ENCODE data around the gene INSL3. TPM values are rescaled to one million over a fixed set of nuclear protein-coding genes. Genes with fewer than 3 reads are reported as not detected.

The INSL3 gene
- total RNA-seq, 4 donors from 2014 or later, result 2.7 TPM; not detected in 3

DNA sequence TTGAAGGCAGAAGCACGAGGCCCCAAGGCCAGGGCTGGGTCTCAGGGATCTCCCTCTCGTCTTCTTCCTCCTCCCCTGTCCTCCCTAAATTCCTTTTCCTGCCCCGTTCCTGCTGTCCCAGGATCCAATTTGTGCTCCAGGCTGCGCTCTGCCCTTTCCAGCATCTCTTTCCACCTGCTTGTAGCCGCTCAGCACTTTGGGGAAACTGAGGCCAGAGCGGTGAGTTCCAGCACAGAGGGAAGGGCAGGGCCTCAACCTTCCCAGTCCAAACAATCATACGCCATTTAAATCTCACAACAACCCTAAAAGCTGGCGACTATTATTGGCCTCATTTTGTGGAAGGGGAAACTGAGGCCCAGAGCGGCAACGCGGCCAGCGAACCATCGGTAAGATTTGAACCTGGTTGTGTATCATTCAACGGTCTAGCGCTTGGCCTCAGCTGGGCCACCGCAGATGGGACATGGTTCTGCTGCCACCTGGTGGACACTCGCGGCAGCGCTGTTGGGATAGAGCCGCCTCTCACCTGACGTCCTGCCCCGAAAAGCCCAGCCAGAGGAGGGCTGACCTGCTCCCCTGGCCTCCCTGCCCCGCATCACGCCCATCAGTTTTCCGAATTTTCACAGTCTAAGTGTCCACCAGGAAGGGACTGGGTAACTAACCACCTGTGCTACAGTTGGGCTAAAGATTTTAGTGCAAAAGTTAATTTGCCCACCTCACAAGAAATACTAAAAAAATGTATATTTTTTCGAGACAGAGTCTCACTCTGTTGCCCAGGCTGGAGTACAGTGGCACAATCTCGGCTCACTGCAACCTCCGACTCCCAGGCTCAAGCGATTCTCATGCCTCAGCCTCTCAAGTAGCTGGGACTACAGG, 34.2 kb upstream of the INSL3 start:
- peak; percentile 96 for DNase-seq (ENCODE audit: low spot score)
- ATAC-seq (ENCODE audit: low FRiP score), result peak; percentile 65
- TF ChIP-seq, protein P1, sequence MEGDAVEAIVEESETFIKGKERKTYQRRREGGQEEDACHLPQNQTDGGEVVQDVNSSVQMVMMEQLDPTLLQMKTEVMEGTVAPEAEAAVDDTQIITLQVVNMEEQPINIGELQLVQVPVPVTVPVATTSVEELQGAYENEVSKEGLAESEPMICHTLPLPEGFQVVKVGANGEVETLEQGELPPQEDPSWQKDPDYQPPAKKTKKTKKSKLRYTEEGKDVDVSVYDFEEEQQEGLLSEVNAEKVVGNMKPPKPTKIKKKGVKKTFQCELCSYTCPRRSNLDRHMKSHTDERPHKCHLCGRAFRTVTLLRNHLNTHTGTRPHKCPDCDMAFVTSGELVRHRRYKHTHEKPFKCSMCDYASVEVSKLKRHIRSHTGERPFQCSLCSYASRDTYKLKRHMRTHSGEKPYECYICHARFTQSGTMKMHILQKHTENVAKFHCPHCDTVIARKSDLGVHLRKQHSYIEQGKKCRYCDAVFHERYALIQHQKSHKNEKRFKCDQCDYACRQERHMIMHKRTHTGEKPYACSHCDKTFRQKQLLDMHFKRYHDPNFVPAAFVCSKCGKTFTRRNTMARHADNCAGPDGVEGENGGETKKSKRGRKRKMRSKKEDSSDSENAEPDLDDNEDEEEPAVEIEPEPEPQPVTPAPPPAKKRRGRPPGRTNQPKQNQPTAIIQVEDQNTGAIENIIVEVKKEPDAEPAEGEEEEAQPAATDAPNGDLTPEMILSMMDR (IDR thresholded peaks at IDR 0.05), result peak in 2 of 3 donors; percentile 84 to 87

GRCh38 chr19:17854061-17854460, 32.7 kb upstream of the INSL3 start:
- ATAC-seq (ENCODE audit: low FRiP score), result no peak
- TF ChIP-seq, protein P1 (IDR thresholded peaks at IDR 0.05), result no peak
- DNase-seq (ENCODE audit: low spot score), result no peak

- TF ChIP-seq, protein P1 (IDR thresholded peaks at IDR 0.05), result no peak
- no peak for DNase-seq (ENCODE audit: low spot score)
- ATAC-seq (ENCODE audit: low FRiP score), result no peak
These were observed 27.4 kb upstream of the INSL3 start for GRCh38 chr19:17848595-17849292.

GRCh38 chr19:17847538-17848366, 26.4 kb upstream of the INSL3 start, which contains the start of gene JAK3:
JAK3 (minus strand) TSS chr19:17847982; CDS start chr19:17844417, 3,565 bp downstream.
- DNase-seq (ENCODE audit: low spot score) (no peak), ATAC-seq (ENCODE audit: low FRiP score) (peak; percentile 56)
- TF ChIP-seq, protein P1 (IDR thresholded peaks at IDR 0.05), result no peak

- DNase-seq (ENCODE audit: low spot score), result no peak
- ATAC-seq (ENCODE audit: low FRiP score), result no peak
- TF ChIP-seq, protein P1 (IDR thresholded peaks at IDR 0.05), result no peak
These were observed 24.8 kb upstream of the INSL3 start for GRCh38 chr19:17846146-17846545.

GRCh38 chr19:17843908-17844490, 22.7 kb upstream of the INSL3 start:
- TF ChIP-seq, protein P1 (IDR thresholded peaks at IDR 0.05), result no peak
- DNase-seq (ENCODE audit: low spot score) (no peak), ATAC-seq (ENCODE audit: low FRiP score) (no peak)

Data from omental fat pad (tissue), 4 donors.